H1 (cell line): Measurements from ENCODE around the gene CCP110. TPM values are rescaled to one million over a fixed set of nuclear protein-coding genes. Genes with fewer than 3 reads are reported as not detected.

Source experiments
- ATF2 ChIP-seq: IDR thresholded peaks from 2 replicates; pipeline ENCODE4 v1.6.1; 2012; ENCODE audit warnings: low read length, inconsistent platforms
- CHD7 ChIP-seq: fragments of 300-600 bp; sonication (generic); IDR thresholded peaks from 2 replicates; pipeline ENCODE4 v1.7.1; 2012; ENCODE audit warnings: low read length, moderate library complexity, mild to moderate bottlenecking, inconsistent platforms; ENCODE audit not compliant: insufficient replicate concordance
- CTCF ChIP-seq, 3 experiments: IDR thresholded peaks; 1 replicate in 2 of 3; 2 replicates in 1 of 3; pipeline versions ENCODE4 v1.5.1 to v1.6.1; 2011; ENCODE audit warnings: low read length in 3 of 3, mild to moderate bottlenecking in 3 of 3, inconsistent platforms in 2 of 3, low read depth in 1 of 3, moderate library complexity in 1 of 3; ENCODE audit not compliant: insufficient read depth in 1 of 3; ENCODE audit errors: control extremely low read depth in 1 of 3
- HDAC6 ChIP-seq: IDR thresholded peaks from one replicate; pipeline ENCODE4 v1.7.1; 2012; ENCODE audit warnings: low read depth, mild to moderate bottlenecking, inconsistent platforms, low read length, moderate library complexity
- RXRA ChIP-seq: IDR thresholded peaks from 2 replicates; pipeline ENCODE4 v1.6.1; 2011; ENCODE audit warnings: low read depth, mild to moderate bottlenecking, low read length, moderate library complexity; ENCODE audit not compliant: insufficient read depth
- USF2 ChIP-seq: IDR thresholded peaks from 2 replicates; pipeline ENCODE4 v1.6.1; 2011; ENCODE audit warnings: low read length, improper control_type of control experiment
- polyA plus RNA-seq, 7 experiments: library from polyadenylated mRNA; depleted of rRNA in 3 of 7; stranded (reverse) in 5 of 7; unstranded in 2 of 7; fragments of >200 nt in 5 of 7; fragments of 200-250 nt in 2 of 7; gene quantifications; 1 replicate in 5 of 7; 2 replicates in 1 of 7; 4 replicates in 1 of 7; pipeline versions ENCODE4 v1.2.1 to v1.2.3, GENCODE V29; 2011 to 2013; ENCODE audit warnings: missing spikeins in 2 of 7, mixed read lengths in 2 of 7
- total RNA-seq: library from RNA; stranded (reverse); fragmentation: NEBNext Ultra II Directional; extraction: Animal tissue kit (Norgen Biotek cat#: 25700); gene quantifications from 2 replicates; pipeline ENCODE4 v1.2.1, GENCODE V29; 2021

The CCP110 gene
- total and polyA plus RNA-seq, 2 of the 8 experiments (the other 6 are each of a cell fraction or from before 2014, with no cell fraction given), result 3.2 to 19.8 TPM

GRCh38 chr16:19522760-19523159 lies 982 bp upstream of the CCP110 start (continued):
- TF ChIP-seq CHD7 (no peak), CTCF (IDR thresholded peaks at IDR 0.05; ENCODE audit: control extremely low read depth in 1 of 3, insufficient read depth in 1 of 3, low read depth in 1 of 3, low read length in 3 of 3) (no peak), ATF2 (no peak), RXRA (no peak), HDAC6 (no peak), USF2 (no peak)
